Measurements from ENCODE around the gene USP6.
"Not testable (repeated sequence)": the region's sequence is repeated elsewhere in the genome, so short reads cannot be mapped to it uniquely, and the experiment has no call there.

Gene USP6

DNA sequence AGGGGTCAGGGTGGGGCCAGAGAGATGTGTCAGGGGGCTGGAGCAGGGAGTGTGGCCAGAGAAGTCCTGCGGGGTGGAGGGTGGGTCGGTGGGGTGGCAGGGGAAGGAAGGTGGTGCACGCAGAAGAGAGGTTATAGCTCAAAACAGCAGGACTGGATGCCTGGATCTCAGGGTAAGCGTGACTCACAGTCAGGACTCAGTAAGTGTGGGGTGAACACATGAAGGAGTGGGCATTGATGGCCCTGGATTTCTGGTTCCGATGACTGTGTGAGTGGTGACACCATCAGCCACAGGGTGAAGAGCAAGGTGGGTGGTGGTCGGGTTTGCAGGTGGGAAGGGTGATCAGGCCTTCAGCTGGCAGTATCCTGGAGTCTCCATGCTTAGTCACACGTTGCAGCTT, 6.2 kb downstream of the USP6 start:
- not testable (repeated sequence) for DNase-seq (ENCODE audit: low read depth in 2 of 2)

DNA sequence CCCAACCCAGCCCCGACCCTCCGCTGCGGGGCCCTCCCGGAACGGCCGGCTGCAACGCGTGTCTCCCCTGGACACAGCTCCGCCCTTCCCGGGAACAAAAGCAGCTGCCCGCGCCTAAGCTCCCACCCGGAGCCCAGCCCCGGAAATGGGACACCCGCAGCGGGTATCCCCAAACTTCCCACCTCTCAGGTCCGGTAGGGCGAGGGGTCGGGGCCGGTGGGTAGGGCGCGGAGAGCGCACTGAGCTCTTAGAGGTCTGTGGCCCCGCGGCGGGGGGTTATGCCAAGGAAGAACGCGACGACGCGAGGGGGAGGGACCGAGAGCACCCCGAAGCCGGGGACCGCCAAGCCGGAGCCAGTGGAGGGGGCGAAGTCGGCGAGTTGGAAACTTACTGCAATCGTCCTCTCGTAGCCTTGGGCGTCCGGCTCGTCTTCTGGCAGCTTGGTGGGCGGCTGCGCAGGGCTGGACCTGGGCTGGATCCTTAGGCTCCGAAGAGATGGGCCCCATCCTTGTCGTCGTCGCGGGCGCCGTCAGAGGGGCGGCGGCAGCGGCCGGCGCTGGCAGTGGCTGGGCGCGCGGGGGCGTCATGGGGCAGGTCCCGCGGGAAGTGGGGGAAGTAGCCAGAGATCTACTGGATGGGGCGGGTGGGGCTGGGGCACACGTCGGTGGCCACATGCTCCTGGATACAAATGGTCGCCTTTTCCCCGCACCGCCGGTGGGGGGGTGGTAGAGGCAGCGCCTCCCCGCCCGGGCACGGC, 6.9 kb downstream of the USP6 start:
- no peak for DNase-seq (ENCODE audit: low read depth in 2 of 2)

GRCh38 chr17:5123343-5124124, 7.7 kb downstream of the USP6 start:
- no peak for DNase-seq (ENCODE audit: low read depth in 2 of 2)

GRCh38 chr17:5124125-5124760, 8.4 kb downstream of the USP6 start:
- DNase-seq (ENCODE audit: low read depth in 2 of 2): not testable (repeated sequence)

DNA sequence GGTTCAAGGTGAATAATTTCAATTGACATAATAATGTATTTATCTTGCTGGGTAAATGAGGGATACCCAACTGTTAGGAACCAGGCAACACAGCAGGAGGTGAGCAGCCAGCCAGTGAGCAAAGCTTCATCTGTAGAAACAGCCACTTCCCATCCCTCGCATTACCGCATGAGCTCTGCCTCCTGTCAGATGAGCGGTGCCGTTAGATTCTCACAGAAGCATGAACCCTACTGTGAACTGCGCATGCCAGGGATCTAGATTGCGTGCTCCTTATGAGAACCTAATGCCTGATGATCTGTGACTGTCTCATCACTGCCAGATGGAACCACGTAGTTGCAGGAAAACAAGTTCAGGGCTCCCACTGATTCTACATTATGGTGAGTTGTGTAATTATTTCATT, 9.1 kb downstream of the USP6 start:
- DNase-seq (ENCODE audit: low read depth in 2 of 2): not testable (repeated sequence)

DNA sequence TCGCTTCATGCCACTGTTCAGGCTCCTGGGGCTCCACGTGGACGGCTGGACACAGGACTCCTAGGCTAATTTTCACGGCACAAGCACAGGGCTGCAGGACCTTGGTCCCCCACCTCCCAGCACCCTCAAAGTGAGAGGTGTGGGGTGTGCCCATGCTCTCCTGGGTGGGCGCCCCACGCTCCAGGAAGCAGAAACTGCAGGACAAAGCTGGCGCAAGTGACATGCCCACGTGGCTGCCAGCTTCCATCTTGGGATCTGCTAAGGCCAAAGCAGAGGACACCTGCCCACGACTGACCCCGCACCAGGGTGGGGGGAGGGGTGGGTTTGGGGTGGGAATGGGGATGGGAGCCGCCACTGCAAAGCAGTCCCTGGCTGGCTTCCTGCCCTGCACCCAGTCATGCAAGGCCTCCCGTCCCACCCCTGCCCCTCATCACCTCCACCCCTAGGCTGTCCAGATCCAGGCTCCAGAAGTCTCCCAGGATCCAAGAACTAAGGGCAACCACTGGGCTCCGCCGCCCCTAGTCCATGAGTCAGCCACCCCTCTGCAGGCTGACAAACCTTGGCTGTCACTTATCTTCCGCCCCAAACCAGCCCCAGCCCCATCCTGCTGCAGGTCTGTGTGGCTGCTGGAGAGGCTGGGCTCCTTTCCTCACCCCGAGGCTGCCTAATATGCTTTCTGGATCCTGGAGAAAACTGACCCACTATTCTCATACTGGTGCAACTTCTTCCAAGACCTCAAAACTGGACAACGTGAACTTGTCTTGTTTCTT, 11.1 kb downstream of the USP6 start:
- no peak for DNase-seq (ENCODE audit: low read depth in 2 of 2)

DNA sequence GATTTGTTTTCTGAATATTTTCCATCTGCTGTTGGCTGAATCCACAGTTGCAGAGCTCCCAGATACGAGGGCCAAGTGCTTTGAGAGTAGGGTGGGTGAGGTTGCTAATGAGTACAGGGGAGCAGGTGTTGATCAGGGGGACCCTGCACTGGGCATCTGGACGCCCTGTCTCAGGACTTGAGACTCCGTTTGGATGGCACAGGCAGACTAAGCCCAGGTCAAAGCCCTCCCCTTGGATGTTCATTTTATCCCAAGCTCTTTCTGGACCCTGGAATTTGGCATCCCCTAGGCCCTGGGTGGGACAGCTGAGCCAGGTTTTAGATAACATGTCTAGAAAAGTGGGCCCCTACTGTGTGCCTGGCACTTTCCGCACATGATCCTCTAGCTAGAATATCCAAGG, 12.1 kb downstream of the USP6 start:
- DNase-seq (ENCODE audit: low read depth in 2 of 2): no peak

GRCh38 chr17:5128387-5128786, 12.6 kb downstream of the USP6 start:
- DNase-seq (ENCODE audit: low read depth in 2 of 2): not testable (repeated sequence)

DNA sequence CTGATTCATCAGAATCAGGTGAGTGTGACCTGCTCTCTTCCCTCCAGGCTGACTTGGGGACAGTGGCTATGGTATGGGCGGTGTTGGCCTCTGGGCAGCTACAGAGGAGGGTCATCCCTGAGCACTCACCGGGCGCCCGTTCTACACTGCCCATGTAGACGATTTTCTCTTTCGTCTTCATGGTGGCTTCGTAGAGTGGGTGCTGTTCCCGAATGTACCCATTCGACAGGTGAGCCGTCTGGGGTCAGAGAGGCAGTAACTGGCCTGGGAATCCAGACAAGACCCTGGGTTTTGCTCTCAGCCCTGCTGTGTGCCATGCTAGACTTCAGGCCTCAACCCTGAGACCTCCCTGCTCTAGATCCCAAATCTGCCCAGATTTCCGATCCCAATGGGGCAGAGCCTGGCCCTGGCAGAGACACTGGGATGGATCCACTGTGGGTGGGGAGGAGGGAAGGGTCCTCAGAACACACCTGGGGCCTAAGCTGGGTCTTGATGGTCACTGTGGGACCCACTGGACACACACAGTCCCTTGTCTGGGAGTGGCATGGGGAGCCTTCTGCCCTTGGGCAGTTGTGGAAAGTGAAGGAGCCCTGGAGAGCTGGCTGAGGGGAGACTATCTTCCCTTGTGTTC, 13.2 kb downstream of the USP6 start:
- no peak for DNase-seq (ENCODE audit: low read depth in 2 of 2)

DNA sequence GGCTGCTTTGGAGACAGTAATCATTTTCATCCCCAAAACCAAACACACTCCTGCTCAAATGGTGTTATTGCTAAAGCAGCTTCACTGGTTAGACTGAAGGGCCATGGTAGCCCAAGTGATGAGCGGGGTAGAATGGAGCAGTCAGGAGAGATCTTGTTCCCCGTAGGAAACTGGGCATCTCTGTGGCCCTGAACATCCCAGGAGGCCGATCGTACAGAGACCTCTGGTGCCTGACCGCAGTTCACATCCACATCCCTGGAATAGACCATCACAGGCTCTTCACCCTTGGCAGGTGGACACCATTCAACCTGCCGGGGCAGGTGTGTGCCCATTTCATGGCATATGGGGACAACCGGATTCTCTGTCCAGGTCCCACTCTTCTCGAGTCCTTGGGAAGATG, 13.9 kb downstream of the USP6 start:
- DNase-seq (ENCODE audit: low read depth in 2 of 2): not testable (repeated sequence)

DNA sequence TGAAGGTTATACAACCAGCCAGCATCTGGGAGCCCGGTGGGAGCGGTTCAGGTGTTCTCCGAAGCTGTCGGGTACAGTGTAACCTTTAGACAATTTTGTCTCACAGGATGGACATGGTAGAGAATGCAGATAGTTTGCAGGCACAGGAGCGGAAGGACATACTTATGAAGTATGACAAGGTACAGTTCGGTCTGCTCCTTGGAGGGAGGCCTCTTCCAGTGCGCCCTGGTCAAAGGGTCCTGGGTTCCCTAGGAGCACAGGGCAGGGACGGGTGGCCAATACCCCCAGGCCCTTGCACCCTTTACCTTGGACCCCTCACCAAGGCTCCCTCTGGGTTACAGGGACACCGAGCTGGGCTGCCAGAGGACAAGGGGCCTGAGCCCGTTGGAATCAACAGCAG, 14.4 kb downstream of the USP6 start:
- not testable (repeated sequence) for DNase-seq (ENCODE audit: low read depth in 2 of 2)

- DNase-seq (ENCODE audit: low read depth in 2 of 2): not testable (repeated sequence)
Measured at GRCh38 chr17:5130687-5131086, 14.9 kb downstream of the USP6 start.

GRCh38 chr17:5131146-5131715, 15.4 kb downstream of the USP6 start:
- no peak for DNase-seq (ENCODE audit: low read depth in 2 of 2)

GRCh38 chr17:5131799-5132502, 16.1 kb downstream of the USP6 start:
- not testable (repeated sequence) for DNase-seq (ENCODE audit: low read depth in 2 of 2)

DNA sequence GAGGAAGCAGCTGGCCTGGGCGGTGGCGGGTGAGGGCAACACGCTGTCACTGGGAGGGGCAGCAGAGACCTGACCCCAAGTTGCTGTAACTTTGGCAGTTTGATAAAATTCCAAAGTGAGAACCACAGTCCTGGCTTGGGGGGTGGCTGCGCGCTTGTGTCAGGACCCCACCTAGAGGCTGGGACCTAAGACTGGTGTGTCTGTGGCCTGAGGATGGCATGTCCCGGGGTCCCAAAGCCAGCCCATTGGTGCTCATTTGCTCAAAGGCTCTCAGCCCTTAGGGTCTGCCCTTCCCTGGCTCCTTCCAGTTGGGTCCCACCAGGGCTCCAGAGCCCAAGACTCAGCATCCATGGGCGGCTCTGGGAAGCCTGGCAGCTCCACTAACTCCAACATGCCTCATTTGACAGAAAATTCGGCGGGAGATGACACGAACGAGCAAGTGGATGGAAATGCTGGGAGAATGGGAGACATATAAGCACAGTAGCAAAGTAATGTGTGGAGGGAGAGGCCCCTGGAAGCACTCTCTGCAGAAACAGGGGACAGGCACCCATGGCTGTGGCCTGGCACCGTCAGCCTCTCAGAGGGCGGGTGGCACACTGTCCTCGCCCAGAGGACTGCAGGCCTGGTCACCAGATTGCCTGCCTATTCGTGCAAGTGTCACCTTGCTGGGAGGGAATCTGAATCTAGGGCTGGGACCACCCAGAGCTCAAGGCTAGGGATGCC, 16.8 kb downstream of the USP6 start:
- DNase-seq (ENCODE audit: low read depth in 2 of 2): not testable (repeated sequence)

DNA sequence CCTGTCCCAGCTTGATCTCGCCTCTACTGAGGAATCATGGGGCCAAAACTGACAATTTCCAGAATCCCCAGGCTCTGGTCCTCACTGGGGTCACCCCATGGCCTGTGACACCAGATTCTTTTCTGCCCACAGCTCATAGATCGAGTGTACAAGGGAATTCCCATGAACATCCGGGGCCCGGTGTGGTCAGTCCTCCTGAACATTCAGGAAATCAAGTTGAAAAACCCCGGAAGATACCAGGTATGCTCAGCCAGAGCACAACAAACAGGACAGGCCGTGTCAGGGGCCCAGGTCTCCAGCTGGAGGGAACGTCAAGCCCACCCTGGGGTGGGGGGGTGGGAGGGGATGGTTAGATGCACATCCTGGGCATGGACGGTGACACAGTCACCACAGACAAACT, 17.5 kb downstream of the USP6 start:
- DNase-seq (ENCODE audit: low read depth in 2 of 2): no peak

GRCh38 chr17:5133961-5134360, 18.1 kb downstream of the USP6 start:
- DNase-seq (ENCODE audit: low read depth in 2 of 2): not testable (repeated sequence)

GRCh38 chr17:5134571-5134970, 18.7 kb downstream of the USP6 start:
- DNase-seq (ENCODE audit: low read depth in 2 of 2): not testable (repeated sequence)

- not testable (repeated sequence) for DNase-seq (ENCODE audit: low read depth in 2 of 2)
Measured at GRCh38 chr17:5135131-5135712, 19.4 kb downstream of the USP6 start.

Data from stimulated activated CD4-positive, alpha-beta T cell treated with anti-CD3 and anti-CD28 coated beads, Interleukin-4, amount 100 ng/mL, for 48 hours (primary cell).